ENCODE data around the gene PRDM2. TPM values are rescaled to one million over a fixed set of nuclear protein-coding genes. Genes with fewer than 3 reads are reported as not detected.

Gene PRDM2
- total RNA-seq, 3 donors from 2014 or later (not counting 1 experiment from before 2014, with no cell fraction given): 168 to 193 (median 184) TPM

DNA sequence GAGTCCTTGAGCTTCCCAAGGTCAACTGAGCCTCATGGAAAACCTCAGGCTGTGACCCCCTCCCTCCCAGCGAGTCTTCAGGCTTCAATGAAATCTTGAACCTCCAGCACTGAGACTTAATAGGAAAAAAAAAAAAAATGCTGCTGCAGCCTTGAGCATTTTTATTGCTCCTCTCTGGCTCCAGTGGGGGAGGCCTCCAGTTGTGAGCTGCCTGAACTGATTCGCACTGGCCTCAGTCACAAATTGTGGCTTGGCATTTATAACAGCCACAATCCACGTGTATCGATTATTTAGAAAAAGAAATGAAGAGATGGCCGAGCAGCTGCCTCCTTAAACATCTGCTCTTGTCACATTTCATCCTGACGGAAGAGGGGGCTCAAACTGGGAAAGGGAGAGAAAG, 173.0 kb downstream of the PRDM2 start:
- Mint-ChIP-seq H3K9me3 (no peaks in the 10 kb centered on the region), H3K4me3 (no peak overlapping the region), H3K27me3 (ENCODE audit: low read depth in 2 of 2) (peaks cover 0 to 5% of the 10 kb centered on the region in 2 donors), H3K36me3 (no peaks in the 10 kb centered on the region), H3K27ac (no peak overlapping the region), H3K4me1 (no peaks in the 10 kb centered on the region)
- 92% methylated on average over 6 of the region's 6 CpGs for WGBS (ENCODE audit: insufficient coverage)
- TF ChIP-seq, protein P1, sequence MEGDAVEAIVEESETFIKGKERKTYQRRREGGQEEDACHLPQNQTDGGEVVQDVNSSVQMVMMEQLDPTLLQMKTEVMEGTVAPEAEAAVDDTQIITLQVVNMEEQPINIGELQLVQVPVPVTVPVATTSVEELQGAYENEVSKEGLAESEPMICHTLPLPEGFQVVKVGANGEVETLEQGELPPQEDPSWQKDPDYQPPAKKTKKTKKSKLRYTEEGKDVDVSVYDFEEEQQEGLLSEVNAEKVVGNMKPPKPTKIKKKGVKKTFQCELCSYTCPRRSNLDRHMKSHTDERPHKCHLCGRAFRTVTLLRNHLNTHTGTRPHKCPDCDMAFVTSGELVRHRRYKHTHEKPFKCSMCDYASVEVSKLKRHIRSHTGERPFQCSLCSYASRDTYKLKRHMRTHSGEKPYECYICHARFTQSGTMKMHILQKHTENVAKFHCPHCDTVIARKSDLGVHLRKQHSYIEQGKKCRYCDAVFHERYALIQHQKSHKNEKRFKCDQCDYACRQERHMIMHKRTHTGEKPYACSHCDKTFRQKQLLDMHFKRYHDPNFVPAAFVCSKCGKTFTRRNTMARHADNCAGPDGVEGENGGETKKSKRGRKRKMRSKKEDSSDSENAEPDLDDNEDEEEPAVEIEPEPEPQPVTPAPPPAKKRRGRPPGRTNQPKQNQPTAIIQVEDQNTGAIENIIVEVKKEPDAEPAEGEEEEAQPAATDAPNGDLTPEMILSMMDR (IDR thresholded peaks at IDR 0.05): no peak
- H3K27me3 ChIP-seq (ENCODE audit: control insufficient read depth, insufficient read depth, low read length): no peaks in the 10 kb centered on the region
- H3K27ac ChIP-seq (ENCODE audit: low read length): no peak overlapping the region
- H3K4me3 ChIP-seq (ENCODE audit: low read length): no peak overlapping the region
- H3K9me3 ChIP-seq (ENCODE audit: control insufficient read depth, insufficient read depth, low read length): no peaks in the 10 kb centered on the region
- intact Hi-C loops (cut with micrococcal nuclease): no loop called here
- no peak for DNase-seq
- H3K4me1 ChIP-seq (ENCODE audit: control insufficient read depth, insufficient read depth, low read length): no peaks in the 10 kb centered on the region
- no peak for ATAC-seq
- H3K36me3 ChIP-seq (ENCODE audit: control insufficient read depth, insufficient read depth, low read length): no peaks in the 10 kb centered on the region

Other genes starting within 250 kb of the PRDM2 start
- gene LRRC38, start 186.2 kb upstream of the PRDM2 start, total RNA-seq: not detected
- gene PDPN, start 116.4 kb upstream of the PRDM2 start, total RNA-seq: not detected